Fibroblast of pulmonary artery (primary cell): ENCODE data around the gene GMDS.

Experiments
- DNase-seq: peaks from one replicate; pipeline ENCODE4 v3.0.0-alpha.2; 2010; ENCODE audit warnings: low read depth
- H3K4me3 ChIP-seq: replicated peaks from 2 replicates; pipeline ENCODE4 v1.5.1; 2011; ENCODE audit warnings: low read depth, mild to moderate bottlenecking, control low read depth, low read length, moderate library complexity
- CTCF ChIP-seq: IDR thresholded peaks from 2 replicates; pipeline ENCODE4 v1.5.1; 2011; ENCODE audit warnings: mild to moderate bottlenecking, control low read depth, low read length, inconsistent platforms; ENCODE audit errors: missing control alignments

The GMDS gene

GRCh38 chr6:1777921-1778685 lies 467.3 kb downstream of the GMDS start:
- no peak overlapping the region for H3K4me3 ChIP-seq
- no peak for TF ChIP-seq CTCF
- DNase-seq, result no peak

GRCh38 chr6:1775441-1775840 lies 470.0 kb downstream of the GMDS start:
- TF ChIP-seq CTCF, result no peak
- H3K4me3 ChIP-seq, result no peak overlapping the region

GRCh38 chr6:1774226-1774915 lies 471.0 kb downstream of the GMDS start:
- no peak overlapping the region for H3K4me3 ChIP-seq
- no peak for TF ChIP-seq CTCF
- no peak for DNase-seq

More at GRCh38 chr6:1775441-1775840, 470.0 kb downstream of the GMDS start:
- no peak for DNase-seq

GRCh38 chr6:1773700-1774099 lies 471.7 kb downstream of the GMDS start:
- no peak overlapping the region for H3K4me3 ChIP-seq
- TF ChIP-seq CTCF, result no peak
- DNase-seq, result no peak

- no peak for TF ChIP-seq CTCF
- DNase-seq, result peak; percentile 60
- H3K4me3 ChIP-seq, result no peak overlapping the region
These were observed 474.3 kb downstream of the GMDS start for GRCh38 chr6:1770968-1771723.

GRCh38 chr6:1770435-1770843 lies 475.0 kb downstream of the GMDS start:
- H3K4me3 ChIP-seq, result no peak overlapping the region
- no peak for DNase-seq
- TF ChIP-seq CTCF, result no peak
